ENCODE measurements around the gene CFAP61. TPM values are rescaled to one million over a fixed set of nuclear protein-coding genes. Genes with fewer than 3 reads are reported as not detected.
"Not testable (repeated sequence)": the region's sequence is repeated elsewhere in the genome, so short reads cannot be mapped to it uniquely, and the experiment has no call there.

The CFAP61 gene
- total RNA-seq, 1 donor from 2014 or later: 73.4 TPM

GRCh38 chr20:20244384-20244783 lies 192.1 kb downstream of the CFAP61 start:
- intact Hi-C loops (cut with DNase I); DNase-seq (ENCODE audit: low spot score): not testable (repeated sequence)

- intact Hi-C loops (cut with DNase I): no loop called here
- DNase-seq (ENCODE audit: low spot score): no peak
Observed at GRCh38 chr20:20246996-20247633, 194.8 kb downstream of the CFAP61 start.

DNA sequence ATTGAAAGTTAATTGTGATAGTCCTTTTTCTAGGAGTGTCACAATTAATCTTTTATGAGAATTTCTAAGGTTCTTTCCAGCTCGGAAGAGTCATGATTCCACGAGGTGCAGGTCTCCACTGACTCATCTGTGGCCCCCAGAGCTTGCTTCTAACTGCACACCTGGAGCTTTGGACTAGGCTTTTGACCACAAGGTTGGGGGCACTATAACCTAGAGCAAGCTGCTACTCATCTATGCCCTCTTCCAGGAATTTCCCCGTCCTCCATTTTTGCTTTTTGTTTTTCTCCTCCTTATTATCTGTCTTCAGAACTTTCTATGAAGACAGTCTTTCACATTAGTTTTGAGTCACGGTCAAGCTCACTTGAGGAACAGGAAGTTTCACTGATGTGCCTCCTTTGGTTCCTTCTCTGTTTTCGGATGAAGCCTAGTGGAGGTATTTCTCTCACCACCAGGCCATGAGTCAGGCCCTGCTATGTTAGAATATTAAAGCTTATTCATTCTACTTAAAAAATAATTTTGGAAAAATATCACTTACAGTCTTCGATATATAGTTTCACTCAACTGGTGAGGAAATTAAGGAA lies 196.4 kb downstream of the CFAP61 start:
- intact Hi-C loops (cut with DNase I): no loop called here
- no peak for DNase-seq (ENCODE audit: low spot score)

DNA sequence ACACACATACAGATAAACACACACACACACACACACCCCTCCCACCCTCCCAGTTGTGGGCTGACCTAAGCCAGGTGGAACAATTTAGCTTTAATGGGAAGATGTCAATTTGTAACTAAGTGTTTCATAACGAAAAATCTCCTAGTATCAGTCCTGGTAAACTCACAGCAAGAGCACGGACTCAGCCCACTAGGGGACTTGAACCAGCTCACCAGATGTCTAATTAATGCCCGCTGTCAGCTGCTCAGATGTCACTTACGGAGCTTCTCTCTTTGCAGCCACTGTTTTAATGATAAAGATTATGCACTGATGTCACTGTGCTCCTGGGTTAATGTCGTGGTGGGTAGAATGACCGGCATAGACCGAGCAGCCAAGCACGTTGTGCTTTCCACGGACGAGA lies 199.0 kb downstream of the CFAP61 start:
- no peak for DNase-seq (ENCODE audit: low spot score)
- intact Hi-C loops (cut with DNase I): no loop called here

DNA sequence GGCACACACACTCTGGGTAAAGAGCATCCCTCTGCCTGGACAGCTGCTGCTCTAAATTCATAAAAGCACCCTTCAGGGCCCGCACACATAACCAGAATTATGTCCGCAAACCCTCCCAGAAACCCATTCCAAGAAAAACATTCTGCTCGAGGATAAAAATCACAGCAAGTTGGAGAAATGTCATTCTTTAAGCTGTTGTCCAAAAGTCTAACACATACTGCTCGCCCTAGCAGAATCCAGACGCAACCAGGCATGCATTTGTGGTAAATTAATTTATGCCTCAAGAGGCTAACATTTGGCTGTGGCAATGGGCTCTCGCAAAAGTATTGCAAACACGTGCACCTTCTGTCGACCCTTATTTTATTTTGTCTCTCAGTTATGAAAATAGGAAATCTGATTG lies 199.5 kb downstream of the CFAP61 start:
- no peak for DNase-seq (ENCODE audit: low spot score)
- intact Hi-C loops (cut with DNase I): no loop called here

DNA sequence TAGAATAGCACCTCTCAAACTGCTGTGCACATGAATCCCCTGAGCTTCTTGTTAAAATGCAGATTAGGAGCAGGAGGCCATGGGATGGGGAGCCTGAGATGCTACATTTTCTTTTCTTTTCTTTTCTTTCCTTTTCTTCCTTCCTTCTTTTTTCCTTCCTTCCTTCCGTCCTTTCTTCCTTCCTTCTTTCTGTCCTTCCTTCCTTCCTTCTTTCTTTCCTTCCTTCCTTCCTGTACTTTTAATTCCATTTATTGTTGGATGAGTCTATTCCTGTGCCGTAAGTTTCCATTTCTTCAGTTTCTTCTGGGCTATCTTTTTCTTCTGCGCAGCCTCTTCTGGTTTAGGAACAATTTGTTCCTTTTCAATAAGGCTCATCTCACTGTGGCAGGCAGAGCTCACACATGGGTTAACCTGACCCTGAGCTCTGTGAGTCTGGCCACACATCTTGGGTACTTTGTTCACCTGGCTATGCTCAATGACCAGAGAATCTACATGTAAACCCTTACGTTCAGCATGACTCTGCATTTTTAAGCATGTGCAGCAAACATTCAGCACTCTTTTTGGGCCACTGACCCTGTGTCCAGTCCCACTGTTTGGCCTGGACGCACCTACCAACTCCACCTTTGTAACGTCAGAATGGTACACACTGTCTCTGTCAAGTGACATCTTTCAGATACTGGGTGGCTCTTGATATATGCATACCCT lies 200.9 kb downstream of the CFAP61 start:
- no peak for DNase-seq (ENCODE audit: low spot score)

GRCh38 chr20:20253744-20254330 lies 201.5 kb downstream of the CFAP61 start:
- DNase-seq (ENCODE audit: low spot score): no peak
- intact Hi-C loops (cut with DNase I): no loop called here

More for the DNA sequence above, 200.9 kb downstream of the CFAP61 start:
- intact Hi-C loops (cut with DNase I): no loop called here

DNA sequence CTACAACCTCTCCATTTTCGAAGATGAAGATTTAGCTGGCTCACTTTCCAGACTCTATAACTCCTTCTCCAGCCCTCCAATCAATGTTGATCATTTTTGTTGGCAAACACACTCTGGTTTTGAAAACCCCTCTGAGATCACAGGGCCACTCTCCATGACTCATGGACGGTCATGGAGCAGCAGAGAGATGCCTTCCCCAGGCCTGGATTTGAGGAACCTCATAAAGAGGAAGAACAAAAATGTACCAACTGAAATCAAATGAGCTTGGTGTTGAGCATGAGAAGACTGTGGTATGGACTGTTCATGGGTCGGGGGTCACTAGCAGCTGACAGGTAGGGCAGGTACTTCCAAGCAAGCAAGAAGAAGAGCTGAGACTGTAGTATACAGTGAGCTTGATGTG lies 202.8 kb downstream of the CFAP61 start:
- intact Hi-C loops (cut with DNase I): no loop called here
- DNase-seq (ENCODE audit: low spot score): no peak

DNA sequence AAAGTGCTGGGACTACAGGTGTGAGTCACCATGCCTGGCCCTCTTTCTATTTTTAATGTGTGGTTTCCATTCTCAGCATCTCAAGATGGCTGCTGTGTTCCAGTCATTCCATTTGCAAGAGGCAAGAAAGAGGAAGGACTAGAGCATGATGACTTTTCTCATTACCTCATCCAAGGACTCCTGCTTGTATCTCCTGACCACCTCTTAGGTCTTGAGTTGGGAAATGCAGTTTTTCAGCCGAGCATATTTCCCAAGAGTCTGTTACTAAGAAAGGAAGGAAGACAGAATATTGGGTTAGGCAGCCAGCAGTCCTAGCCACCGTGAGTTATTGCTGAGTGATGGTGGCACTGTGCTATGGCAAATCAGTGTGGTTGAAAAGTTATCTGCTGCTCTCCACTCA lies 207.2 kb downstream of the CFAP61 start:
- no peak for DNase-seq (ENCODE audit: low spot score)
- intact Hi-C loops (cut with DNase I): no loop called here

- no peak for DNase-seq (ENCODE audit: low spot score)
- intact Hi-C loops (cut with DNase I): no loop called here
Observed at GRCh38 chr20:20261159-20261558, 208.8 kb downstream of the CFAP61 start.

GRCh38 chr20:20265210-20265609 lies 212.9 kb downstream of the CFAP61 start:
- intact Hi-C loops (cut with DNase I): no loop called here
- DNase-seq (ENCODE audit: low spot score): no peak

- intact Hi-C loops (cut with DNase I): no loop called here
- DNase-seq (ENCODE audit: low spot score): no peak
Observed at GRCh38 chr20:20266552-20266951, 214.2 kb downstream of the CFAP61 start.

DNA sequence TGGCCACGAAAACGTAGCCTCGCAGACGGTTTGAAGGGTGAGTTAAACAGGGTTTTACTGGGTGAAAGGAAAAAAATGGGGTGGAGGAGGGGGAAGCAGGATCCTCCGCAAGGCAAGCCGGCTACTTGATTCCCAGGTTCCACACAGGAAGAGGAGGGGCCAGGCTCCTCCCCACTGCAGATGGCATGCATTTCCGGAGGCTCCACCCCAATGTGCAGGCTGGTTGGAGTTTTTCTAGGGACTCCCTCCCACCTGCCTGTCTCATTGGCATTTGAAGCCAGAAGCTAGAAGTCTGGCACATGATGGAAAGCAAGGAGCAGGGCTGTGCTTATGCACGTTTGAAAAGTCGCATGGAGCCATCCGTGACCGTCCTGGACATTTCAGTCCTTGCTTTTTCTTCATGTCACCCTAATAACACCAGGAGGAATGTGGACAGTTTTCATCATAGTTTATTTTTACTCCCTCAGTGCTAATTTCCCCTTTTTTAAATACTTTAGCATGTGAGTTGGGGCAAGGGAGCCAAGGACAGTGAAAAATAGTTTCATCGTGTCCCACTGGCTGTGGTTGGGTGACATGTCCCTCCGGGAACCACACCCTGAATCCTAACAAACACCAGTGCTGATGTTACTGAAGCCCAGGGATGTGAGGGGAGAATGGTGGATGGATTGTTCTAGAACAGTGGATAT lies 215.5 kb downstream of the CFAP61 start:
- intact Hi-C loops (cut with DNase I): no loop called here
- no peak for DNase-seq (ENCODE audit: low spot score)

DNA sequence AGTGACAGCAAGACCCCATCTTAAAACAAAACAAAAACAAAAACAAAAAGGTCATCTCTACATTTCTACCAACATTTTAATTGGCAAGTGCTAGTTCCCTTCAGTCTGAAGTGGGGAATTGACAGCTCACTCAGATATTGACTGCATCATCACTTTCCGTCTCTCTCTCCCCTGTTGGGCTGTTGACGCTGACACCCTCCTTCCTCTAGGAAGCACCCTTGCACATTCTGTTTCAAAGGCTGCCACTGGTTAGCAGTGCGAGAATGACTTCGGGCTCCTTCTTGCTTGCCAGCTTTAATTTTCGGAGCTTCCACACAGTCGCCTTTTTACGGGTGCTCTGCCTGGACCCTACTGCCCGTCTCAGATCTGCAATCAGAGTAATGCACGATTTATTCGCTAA lies 218.9 kb downstream of the CFAP61 start:
- no peak for DNase-seq (ENCODE audit: low spot score)
- intact Hi-C loops (cut with DNase I): no loop called here

- DNase-seq (ENCODE audit: low spot score): no peak
- intact Hi-C loops (cut with DNase I): no loop called here
Observed at GRCh38 chr20:20272686-20273085, 220.4 kb downstream of the CFAP61 start.

- intact Hi-C loops (cut with DNase I): no loop called here
- DNase-seq (ENCODE audit: low spot score): no peak
Observed at GRCh38 chr20:20273286-20273685, 221.0 kb downstream of the CFAP61 start.

DNA sequence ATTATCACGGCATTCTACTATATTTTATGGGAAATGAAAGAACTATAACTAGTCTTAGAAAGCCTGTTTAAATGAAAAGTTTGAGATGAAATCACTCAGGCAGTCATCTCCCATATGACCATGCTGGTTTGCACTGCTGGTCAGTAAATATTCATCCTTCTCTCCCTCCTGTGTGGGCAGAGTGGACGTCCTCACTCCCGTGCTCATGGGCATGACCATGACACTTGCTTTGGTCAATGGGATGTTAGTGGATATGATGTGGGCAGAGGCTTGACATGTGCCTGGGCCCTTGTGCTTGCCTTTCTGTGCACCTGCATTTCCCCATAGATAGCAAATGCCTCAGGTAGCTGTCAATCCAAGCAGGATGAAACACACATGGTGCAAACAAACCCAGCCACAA lies 222.5 kb downstream of the CFAP61 start:
- no peak for DNase-seq (ENCODE audit: low spot score)
- intact Hi-C loops (cut with DNase I): no loop called here

DNA sequence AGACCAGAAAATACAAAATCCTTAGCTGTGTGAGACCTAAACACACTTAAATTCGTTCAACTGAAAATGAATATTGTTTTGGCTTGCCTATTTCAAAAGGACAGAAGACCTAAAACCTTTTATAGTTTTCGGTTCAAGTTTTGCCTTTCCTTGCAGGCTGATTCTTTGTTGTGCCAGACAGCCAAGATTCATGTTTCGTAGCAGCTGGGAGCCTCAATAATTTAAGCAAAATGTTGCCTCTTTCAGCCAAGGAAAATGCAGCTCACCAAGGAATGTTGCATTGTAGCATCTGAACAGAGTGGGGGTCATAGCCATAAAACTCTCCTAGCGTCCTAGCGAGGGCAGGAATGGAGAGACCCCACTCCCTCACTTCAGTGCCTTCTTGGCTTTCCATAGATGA lies 223.3 kb downstream of the CFAP61 start:
- no peak for DNase-seq (ENCODE audit: low spot score)
- intact Hi-C loops (cut with DNase I): no loop called here

DNA sequence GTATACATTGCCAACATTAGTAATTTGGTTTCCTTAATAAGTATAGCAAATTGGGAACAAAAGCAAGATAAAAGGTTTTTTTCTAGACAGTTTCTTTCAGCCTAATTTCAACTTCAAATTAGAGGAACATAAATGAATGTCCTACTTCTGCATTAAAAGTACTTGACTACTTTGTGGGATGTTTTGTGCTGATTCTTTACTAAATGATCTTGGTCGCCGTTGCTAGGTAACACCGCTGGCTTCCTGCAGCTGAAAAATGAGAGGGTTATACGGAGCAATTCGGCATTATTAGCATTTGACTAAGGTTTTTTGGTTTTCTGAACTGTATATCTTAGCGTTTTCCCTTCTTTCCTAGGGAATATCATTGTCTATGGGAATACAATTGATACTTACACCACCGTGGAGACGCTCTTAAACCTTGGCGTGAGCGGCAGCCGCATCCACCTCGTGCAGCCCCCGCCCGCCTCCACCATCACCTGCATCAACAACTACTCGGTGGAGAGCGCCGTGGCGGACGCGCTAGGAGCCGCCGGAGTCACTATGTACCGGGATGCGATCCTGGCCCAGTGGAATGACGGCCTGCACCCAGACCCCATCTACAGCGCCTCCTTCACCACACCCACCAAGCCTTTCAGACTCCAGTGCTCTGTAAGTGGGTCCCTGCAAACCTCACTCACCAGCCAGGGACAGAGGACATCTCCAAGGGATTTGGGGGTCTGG lies 224.6 kb downstream of the CFAP61 start:
- DNase-seq (ENCODE audit: low spot score): no peak
- intact Hi-C loops (cut with DNase I): no loop called here

DNA sequence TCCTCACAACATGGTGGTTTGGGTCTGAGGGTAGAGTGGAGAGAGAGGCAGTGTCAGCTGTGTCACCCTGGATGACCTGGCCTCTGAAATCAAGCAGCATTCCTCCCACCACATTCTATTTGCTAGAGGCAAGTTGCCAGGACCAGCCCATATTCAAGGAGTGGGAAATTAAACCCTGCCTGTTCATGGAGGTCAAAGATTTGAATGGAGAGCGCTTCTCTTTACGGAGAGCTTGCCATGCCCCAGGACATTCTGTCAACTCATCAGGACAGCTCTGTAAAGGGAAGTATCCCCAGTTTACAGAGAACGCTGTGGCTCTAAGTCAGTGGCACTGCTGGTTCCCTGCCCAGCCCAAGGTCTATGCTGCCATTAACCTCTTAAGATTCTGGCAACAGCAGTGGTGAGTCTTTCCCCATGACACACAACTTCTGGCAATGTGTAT lies 225.6 kb downstream of the CFAP61 start:
- intact Hi-C loops (cut with DNase I): no loop called here
- DNase-seq (ENCODE audit: low spot score): no peak
